H9 (cell line): Measurements from ENCODE around the gene OS9. TPM values are rescaled to one million over a fixed set of nuclear protein-coding genes. Genes with fewer than 3 reads are reported as not detected.

ENCODE experiments used
- DNase-seq: peaks from one replicate; pipeline ENCODE4 v3.0.0-alpha.2; 2017
- H2AFZ ChIP-seq: one replicate; pipeline ENCODE4 v1.6.1; 2013; ENCODE audit warnings: mild to moderate bottlenecking, low read length, control low read depth, moderate library complexity
- H2AK5ac ChIP-seq: 2 replicates; pipeline ENCODE4 v1.6.1; 2013; ENCODE audit warnings: low read length, control low read depth, mixed read lengths; ENCODE audit not compliant: insufficient read length
- H2BK120ac ChIP-seq: one replicate; pipeline ENCODE4 v1.6.1; 2013; ENCODE audit warnings: low read depth, mild to moderate bottlenecking, low read length, control low read depth, inconsistent platforms; ENCODE audit not compliant: poor library complexity, severe bottlenecking
- H2BK12ac ChIP-seq: 2 replicates; pipeline ENCODE4 v1.6.1; 2013; ENCODE audit warnings: low read length, control low read depth, mixed read lengths, low read depth; ENCODE audit not compliant: insufficient read length
- H2BK15ac ChIP-seq: 2 replicates; pipeline ENCODE4 v1.6.1; 2013; ENCODE audit warnings: low read depth, low read length, control low read depth
- H2BK20ac ChIP-seq: one replicate; pipeline ENCODE4 v1.6.1; 2013; ENCODE audit warnings: low read depth, mild to moderate bottlenecking, low read length, control low read depth, inconsistent platforms; ENCODE audit not compliant: poor library complexity, severe bottlenecking
- H2BK5ac ChIP-seq: 2 replicates; pipeline ENCODE4 v1.6.1; 2013; ENCODE audit warnings: low read length, control low read depth, mixed read lengths; ENCODE audit not compliant: insufficient read length
- H3K14ac ChIP-seq: 2 replicates; pipeline ENCODE4 v1.6.1; 2013; ENCODE audit warnings: low read length, control low read depth; ENCODE audit not compliant: insufficient read depth
- H3K18ac ChIP-seq: 2 replicates; pipeline ENCODE4 v1.6.1; 2013; ENCODE audit warnings: low read depth, mild to moderate bottlenecking, mixed read lengths, low read length, control low read depth; ENCODE audit not compliant: insufficient read length
- H3K23ac ChIP-seq: 2 replicates; pipeline ENCODE4 v1.6.1; 2013; ENCODE audit warnings: low read length, control low read depth, mixed read lengths, low read depth; ENCODE audit not compliant: insufficient read length
- H3K23me2 ChIP-seq: 2 replicates; pipeline ENCODE4 v1.6.1; 2013; ENCODE audit warnings: low read depth, mild to moderate bottlenecking, mixed read lengths, low read length, control low read depth; ENCODE audit not compliant: insufficient read length, poor library complexity, severe bottlenecking
- H3K27ac ChIP-seq: 2 replicates; pipeline ENCODE4 v1.5.1; 2013; ENCODE audit warnings: low read length, control low read depth, mixed read lengths, low read depth; ENCODE audit not compliant: insufficient read length
- H3K27me3 ChIP-seq: 2 replicates; pipeline ENCODE4 v1.6.1; 2013; ENCODE audit warnings: low read length, control low read depth, inconsistent platforms; ENCODE audit not compliant: insufficient read depth
- H3K4ac ChIP-seq: 2 replicates; pipeline ENCODE4 v1.6.1; 2013; ENCODE audit warnings: low read depth, mild to moderate bottlenecking, control low read depth, inconsistent platforms, low read length, moderate library complexity
- H3K4me1 ChIP-seq: 2 replicates; pipeline ENCODE4 v1.6.1; 2013; ENCODE audit warnings: low read length, control low read depth, inconsistent platforms; ENCODE audit not compliant: insufficient read depth
- H3K4me2 ChIP-seq: 2 replicates; pipeline ENCODE4 v1.6.1; 2013; ENCODE audit warnings: low read length, control low read depth, mixed read lengths; ENCODE audit not compliant: insufficient read length, insufficient read depth
- H3K56ac ChIP-seq: 2 replicates; pipeline ENCODE4 v1.6.1; 2013; ENCODE audit warnings: low read depth, mild to moderate bottlenecking, mixed read lengths, low read length, control low read depth; ENCODE audit not compliant: insufficient read length
- H3K79me1 ChIP-seq: 2 replicates; pipeline ENCODE4 v1.6.1; 2013; ENCODE audit warnings: low read depth, mild to moderate bottlenecking, moderate library complexity, low read length, control low read depth, inconsistent platforms; ENCODE audit not compliant: insufficient read depth, poor library complexity, severe bottlenecking
- H3K79me2 ChIP-seq: 2 replicates; pipeline ENCODE4 v1.6.1; 2013; ENCODE audit warnings: low read length, control low read depth, inconsistent platforms; ENCODE audit not compliant: insufficient read depth
- H3K9ac ChIP-seq: 2 replicates; pipeline ENCODE4 v1.6.1; 2013; ENCODE audit warnings: low read length, control low read depth, mixed read lengths; ENCODE audit not compliant: insufficient read length; ENCODE audit errors: extremely low read depth
- H3K9me3 ChIP-seq: one replicate; pipeline ENCODE4 v1.6.1; 2013; ENCODE audit warnings: low read depth, low read length, inconsistent platforms; ENCODE audit not compliant: control insufficient read depth
- H3T11ph ChIP-seq: one replicate; pipeline ENCODE4 v1.6.1; 2013; ENCODE audit warnings: mild to moderate bottlenecking, low read length, control low read depth, inconsistent platforms
- H4K20me1 ChIP-seq: one replicate; pipeline ENCODE4 v1.6.1; 2013; ENCODE audit not compliant: control insufficient read depth, insufficient read length, insufficient read depth
- H4K5ac ChIP-seq: 2 replicates; pipeline ENCODE4 v1.6.1; 2013; ENCODE audit warnings: low read depth, mild to moderate bottlenecking, mixed read lengths, low read length, control low read depth; ENCODE audit not compliant: insufficient read length
- H4K8ac ChIP-seq: replicated peaks from 2 replicates; pipeline ENCODE4 v1.6.1; 2013; ENCODE audit warnings: low read length, control low read depth, mixed read lengths, low read depth; ENCODE audit not compliant: insufficient read length
- H4K91ac ChIP-seq: 2 replicates; pipeline ENCODE4 v1.6.1; 2013; ENCODE audit warnings: low read depth, mild to moderate bottlenecking, moderate library complexity, mixed read lengths, low read length, control low read depth; ENCODE audit not compliant: insufficient read length
- H3K27ac Mint-ChIP-seq, 3 experiments: 2 replicates in 2 of 3; 3 replicates in 1 of 3; pipeline ENCODE4 v1.8.0; 2020 to 2021; ENCODE audit warnings: mixed read lengths in 3 of 3, mild to moderate bottlenecking in 1 of 3, moderate library complexity in 1 of 3
- H3K27me3 Mint-ChIP-seq: 2 replicates; pipeline ENCODE4 v1.8.0; 2021; ENCODE audit warnings: low read depth, mild to moderate bottlenecking, moderate library complexity, mixed read lengths
- H3K36me3 Mint-ChIP-seq, 3 experiments: 2 replicates in 2 of 3; 3 replicates in 1 of 3; pipeline ENCODE4 v1.8.0; 2020 to 2021; ENCODE audit warnings: low read depth in 3 of 3, mixed read lengths in 3 of 3; ENCODE audit not compliant: insufficient read depth in 1 of 3
- H3K4me1 Mint-ChIP-seq, 2 experiments: 2 replicates each; pipeline ENCODE4 v1.8.0; 2020; ENCODE audit warnings: mixed read lengths in 2 of 2
- H3K4me3 Mint-ChIP-seq, 2 experiments: 2 replicates in 1 of 2; 3 replicates in 1 of 2; pipeline ENCODE4 v1.8.0; 2020 to 2021; ENCODE audit warnings: mild to moderate bottlenecking in 2 of 2, mixed read lengths in 2 of 2, moderate library complexity in 1 of 2
- H3K9me3 Mint-ChIP-seq, 2 experiments: 2 replicates in 1 of 2; 3 replicates in 1 of 2; pipeline ENCODE4 v1.8.0; 2020; ENCODE audit warnings: mild to moderate bottlenecking in 2 of 2, mixed read lengths in 2 of 2, moderate library complexity in 1 of 2
- WGBS: extraction: QIAGEN DNeasy Blood & Tissue Kit; methylation state at CpG from one replicate; pipeline ENCODE4 v1.1.7; 2013; ENCODE audit warnings: missing lambda C conversion rate, low lambda C conversion rate, mixed read lengths; ENCODE audit not compliant: insufficient read length; ENCODE audit errors: extremely low coverage; 5-methylcytosine and 5-hydroxymethylcytosine counted together
- total RNA-seq: library from RNA; stranded (reverse); gene quantifications from 2 replicates; pipeline ENCODE4 v1.2.1, GENCODE V29; 2021
- TF ChIP-seq, protein P1 (sequence below): fragments of 200-600 bp; sonication (generic); conservative IDR thresholded peaks from 3 replicates; pipeline ENCODE4 v1.8.0; 2021; ENCODE audit warnings: antibody characterized with exemption, mild to moderate bottlenecking

Gene OS9
- total RNA-seq, 1 experiment from 2014 or later, result 112 TPM

DNA sequence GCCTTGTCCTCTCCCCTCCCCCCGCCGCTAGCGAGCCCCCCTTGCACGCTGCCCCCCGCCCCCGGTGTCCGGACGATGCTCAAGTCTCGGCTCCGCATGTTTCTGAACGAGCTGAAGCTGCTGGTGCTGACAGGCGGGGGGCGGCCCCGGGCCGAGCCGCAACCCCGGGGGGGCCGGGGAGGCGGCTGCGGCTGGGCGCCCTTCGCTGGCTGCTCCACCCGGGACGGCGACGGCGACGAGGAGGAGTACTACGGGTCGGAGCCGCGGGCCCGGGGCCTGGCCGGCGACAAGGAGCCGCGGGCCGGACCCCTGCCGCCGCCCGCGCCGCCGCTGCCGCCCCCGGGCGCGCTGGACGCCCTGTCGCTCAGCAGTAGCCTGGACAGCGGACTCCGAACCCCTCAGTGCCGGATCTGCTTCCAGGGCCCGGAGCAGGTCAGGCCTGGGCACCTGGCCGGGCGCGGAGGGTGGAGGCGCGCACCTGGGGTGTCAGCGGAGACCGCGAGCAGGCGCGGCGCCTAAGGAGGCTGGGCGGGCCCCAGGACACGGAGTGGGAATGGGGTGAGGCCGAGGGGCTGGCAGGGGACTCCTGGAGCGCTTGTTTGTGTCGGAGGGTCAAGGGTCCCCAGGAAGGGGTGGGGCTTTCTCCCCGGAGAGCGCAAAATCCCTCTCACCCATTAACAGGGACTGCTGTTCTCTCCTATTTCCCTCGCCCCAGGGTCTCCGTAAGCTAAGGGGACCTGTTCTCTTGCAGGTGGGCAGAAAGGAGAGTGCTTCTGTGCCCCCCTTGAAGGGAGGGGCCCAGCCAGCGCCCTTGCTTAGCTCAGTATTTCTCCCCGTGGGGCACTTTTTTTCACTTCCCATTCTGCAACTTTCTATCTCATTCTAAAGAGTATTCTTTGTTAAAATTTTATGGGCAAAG lies 61.8 kb downstream of the OS9 start:
- H3K27ac Mint-ChIP-seq, result no peak overlapping the region
- H2BK20ac ChIP-seq, result no peak overlapping the region
- peaks cover 30% of the 10 kb centered on the region for H3K27me3 Mint-ChIP-seq
- H2BK120ac ChIP-seq, result no peak overlapping the region
- WGBS, result no CpG with 5 or more reads among the region's 76 CpGs
- H3K9me3 Mint-ChIP-seq, result peaks cover 0 to 2% of the 10 kb centered on the region in 2 experiments; a peak in 2 of 5 replicates
- H3K79me1 ChIP-seq, result no peaks in the 10 kb centered on the region
- no peak overlapping the region for H2BK5ac ChIP-seq
- 0 out of 2 replicates have a peak, but pooled peaks cover 7% of the 10 kb centered on the region for H3K4me1 ChIP-seq
- no peak overlapping the region for H4K8ac ChIP-seq
- no peak overlapping the region for H3K27ac ChIP-seq
- peaks cover 11% of the 10 kb centered on the region; the same call in 1 of the 2 replicates for H3K79me2 ChIP-seq
- H2BK12ac ChIP-seq, result no peak overlapping the region
- peaks cover 17% of the 10 kb centered on the region for H3K23me2 ChIP-seq
- peak overlapping the region; percentile 61 to 78 for H3K4me3 Mint-ChIP-seq
- peaks cover 40 to 42% of the 10 kb centered on the region in 2 experiments for H3K4me1 Mint-ChIP-seq
- TF ChIP-seq, protein P1, sequence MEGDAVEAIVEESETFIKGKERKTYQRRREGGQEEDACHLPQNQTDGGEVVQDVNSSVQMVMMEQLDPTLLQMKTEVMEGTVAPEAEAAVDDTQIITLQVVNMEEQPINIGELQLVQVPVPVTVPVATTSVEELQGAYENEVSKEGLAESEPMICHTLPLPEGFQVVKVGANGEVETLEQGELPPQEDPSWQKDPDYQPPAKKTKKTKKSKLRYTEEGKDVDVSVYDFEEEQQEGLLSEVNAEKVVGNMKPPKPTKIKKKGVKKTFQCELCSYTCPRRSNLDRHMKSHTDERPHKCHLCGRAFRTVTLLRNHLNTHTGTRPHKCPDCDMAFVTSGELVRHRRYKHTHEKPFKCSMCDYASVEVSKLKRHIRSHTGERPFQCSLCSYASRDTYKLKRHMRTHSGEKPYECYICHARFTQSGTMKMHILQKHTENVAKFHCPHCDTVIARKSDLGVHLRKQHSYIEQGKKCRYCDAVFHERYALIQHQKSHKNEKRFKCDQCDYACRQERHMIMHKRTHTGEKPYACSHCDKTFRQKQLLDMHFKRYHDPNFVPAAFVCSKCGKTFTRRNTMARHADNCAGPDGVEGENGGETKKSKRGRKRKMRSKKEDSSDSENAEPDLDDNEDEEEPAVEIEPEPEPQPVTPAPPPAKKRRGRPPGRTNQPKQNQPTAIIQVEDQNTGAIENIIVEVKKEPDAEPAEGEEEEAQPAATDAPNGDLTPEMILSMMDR, result no peak
- no peak overlapping the region for H3K4ac ChIP-seq
- H3K56ac ChIP-seq, result no peak overlapping the region
- H2AK5ac ChIP-seq, result no peak overlapping the region
- H2AFZ ChIP-seq, result no peak overlapping the region
- no peak overlapping the region for H3K18ac ChIP-seq
- no peak overlapping the region for H4K5ac ChIP-seq
- H3K4me2 ChIP-seq, result peak overlapping the region; percentile 34
- no peak overlapping the region for H4K91ac ChIP-seq
- H3K9ac ChIP-seq, result no peak overlapping the region
- H3K14ac ChIP-seq, result no peak overlapping the region
- peaks cover 13 to 28% (median 14%) of the 10 kb centered on the region in 3 experiments for H3K36me3 Mint-ChIP-seq
- DNase-seq, result no peak
- no peak overlapping the region for H2BK15ac ChIP-seq
- no peaks in the 10 kb centered on the region for H3K9me3 ChIP-seq
- no peaks in the 10 kb centered on the region for H4K20me1 ChIP-seq
- H3K27me3 ChIP-seq, result peaks cover 11% of the 10 kb centered on the region
- H3T11ph ChIP-seq, result no peak overlapping the region
- H3K23ac ChIP-seq, result no peak overlapping the region
